K562 (cell line): ENCODE results near the gene CNTRL. TPM values are rescaled to one million over a fixed set of nuclear protein-coding genes. Genes with fewer than 3 reads are reported as not detected.

Source experiments
- ARID2 ChIP-seq: fragments of 450-650 bp; IDR thresholded peaks from 2 replicates; pipeline ENCODE4 v1.6.1; 2017; ENCODE audit warnings: antibody characterized with exemption, mild to moderate bottlenecking
- CBX1 ChIP-seq: sonication (generic); IDR thresholded peaks from 2 replicates; pipeline ENCODE4 v1.6.1; 2016; ENCODE audit warnings: antibody characterized with exemption, low read depth, mild to moderate bottlenecking
- CBX3 ChIP-seq, 2 experiments: IDR thresholded peaks; 1 replicate in 1 of 2; 2 replicates in 1 of 2; pipeline ENCODE4 v1.6.1; 2012; ENCODE audit warnings: inconsistent platforms in 2 of 2, low read length in 2 of 2, borderline replicate concordance in 1 of 2, control low read depth in 1 of 2
- CCAR2 ChIP-seq: fragments of 200-400 bp; formaldehyde crosslinking; IDR thresholded peaks from 2 replicates; pipeline ENCODE4 v1.6.1; 2017; ENCODE audit warnings: mild to moderate bottlenecking, low read depth, low read length
- E2F4 ChIP-seq: sonication (generic); formaldehyde crosslinking; IDR thresholded peaks from 2 replicates; pipeline ENCODE4 v1.8.0; 2022; ENCODE audit warnings: mild to moderate bottlenecking, low read depth, missing genetic modification reagents
- ETV5 ChIP-seq: sonication (generic); formaldehyde crosslinking; IDR thresholded peaks from 2 replicates; pipeline ENCODE4 v1.4.0; 2020; ENCODE audit warnings: low read depth, mild to moderate bottlenecking, missing genetic modification reagents
- HDAC2 ChIP-seq: fragments of 450-650 bp; IDR thresholded peaks from 2 replicates; pipeline ENCODE4 v1.6.1; 2016; ENCODE audit warnings: mild to moderate bottlenecking
- MAFG ChIP-seq: fragments of 450-650 bp; conservative IDR thresholded peaks from 2 replicates; pipeline ENCODE4 v1.6.1; 2016; ENCODE audit warnings: missing genetic modification characterization, missing compliant biosample characterization
- SMAD1 ChIP-seq: fragments of 150-350 bp; IDR thresholded peaks from 2 replicates; pipeline ENCODE4 v1.6.1; 2014; ENCODE audit warnings: low read length, low read depth; ENCODE audit not compliant: partially characterized antibody
- SOX6 ChIP-seq: fragments of 450-650 bp; IDR thresholded peaks from 2 replicates; pipeline ENCODE4 v1.6.1; 2014; ENCODE audit warnings: mild to moderate bottlenecking
- STAG1 ChIP-seq: sonication (generic); formaldehyde crosslinking; IDR thresholded peaks from 2 replicates; pipeline ENCODE4 v1.5.0; 2020; ENCODE audit warnings: missing genetic modification reagents, borderline replicate concordance
- TBL1XR1 ChIP-seq, 2 experiments: IDR thresholded peaks; 2 replicates each; pipeline ENCODE4 v1.6.1; 2012; ENCODE audit warnings: improper control_type of control experiment in 2 of 2, low read length in 2 of 2, mild to moderate bottlenecking in 1 of 2
- XRCC5 ChIP-seq: fragments of 200-400 bp; formaldehyde crosslinking; IDR thresholded peaks from 2 replicates; pipeline ENCODE4 v1.6.1; 2017; ENCODE audit warnings: low read depth, mild to moderate bottlenecking, low read length
- ZFP36 ChIP-seq: fragments of 150-350 bp; IDR thresholded peaks from 2 replicates; pipeline ENCODE4 v1.6.1; 2018; ENCODE audit warnings: low read length, low read depth; ENCODE audit not compliant: partially characterized antibody
- ZNF384 ChIP-seq: IDR thresholded peaks from 2 replicates; pipeline ENCODE4 v1.6.1; 2012; ENCODE audit warnings: low read depth, low read length, improper control_type of control experiment
- ZNF639 ChIP-seq, 2 experiments: fragments of 200-800 bp in 1 of 2; sonication (Bioruptor generic) in 1 of 2; sonication (generic) in 1 of 2; formaldehyde crosslinking in 1 of 2; IDR thresholded peaks in 1 of 2; conservative IDR thresholded peaks in 1 of 2; 2 replicates each; pipeline versions ENCODE4 v1.5.0 to v1.6.1; 2016 to 2020; ENCODE audit warnings: missing compliant biosample characterization in 1 of 2, missing genetic modification characterization in 1 of 2, missing genetic modification reagents in 1 of 2
- polyA plus RNA-seq, 8 experiments: library from polyadenylated mRNA; depleted of rRNA in 4 of 8; stranded (reverse) in 5 of 8; unstranded in 3 of 8; fragments of >200 nt; fragmentation: Nextera tagmentation in 2 of 8; fragmentation: Illumina TruSeq in 1 of 8; extraction: Ambion mirVana in 2 of 8; extraction: Trizol in 1 of 8; gene quantifications; 2 replicates each; pipeline versions ENCODE4 v1.2.1 to v1.2.3, GENCODE V29; 2011 to 2014; ENCODE audit warnings: inconsistent platforms in 1 of 8, missing spikeins in 1 of 8
- total RNA-seq, 7 experiments: library from RNA; depleted of rRNA in 6 of 7; stranded (reverse); fragments of >200 nt in 6 of 7; fragmentation: Illumina TruSeq in 2 of 7; extraction: Trizol in 2 of 7; gene quantifications; 2 replicates each; pipeline versions ENCODE4 v1.2.1 to v1.2.3, GENCODE V29; 2011 to 2021; ENCODE audit warnings: low replicate concordance in 1 of 7
- TF ChIP-seq, protein P1 (sequence below): fragments of 450-650 bp; IDR thresholded peaks from 2 replicates; pipeline ENCODE4 v1.6.1; 2016; ENCODE audit warnings: mild to moderate bottlenecking
- TF ChIP-seq, protein P2 (sequence below), 2 experiments: fragments of 450-650 bp; IDR thresholded peaks; 2 replicates each; pipeline ENCODE4 v1.6.1; 2018; ENCODE audit warnings: mild to moderate bottlenecking in 2 of 2, low read depth in 1 of 2; ENCODE audit not compliant: partially characterized antibody in 2 of 2

The CNTRL gene
- total and polyA plus RNA-seq, 9 of the 15 experiments (the other 6 are each of a cell fraction or from before 2014, with no cell fraction given): 9.2 to 28.9 (median 20.5) TPM

GRCh38 chr9:121213136-121213806 lies 138.5 kb downstream of the CNTRL start (continued):
- TF ChIP-seq ZNF639 (CRISPR knock-in tag; conservative IDR thresholded peaks at IDR 0.05 in 1 of 2, IDR thresholded peaks at IDR 0.05 in 1 of 2) (peak in 1 of 2 experiments; percentile 46; a peak in 1 of 4 replicates), ZFP36 (peak; percentile 57), MAFG (tag) (no peak), ETV5 (CRISPR knock-in tag) (0 out of 2 replicates have a peak, but pooled peaks have one; percentile 52), CBX3 (IDR thresholded peaks at IDR 0.05; ENCODE audit: borderline replicate concordance in 1 of 2, low read length in 2 of 2) (peak in 1 of 2 experiments; percentile 60; a peak in 1 of 3 replicates), STAG1 (CRISPR knock-in tag) (peak; percentile 71; the same call in 1 of the 2 replicates), XRCC5 (peak; percentile 89), SMAD1 (peak; percentile 38), HDAC2 (0 out of 2 replicates have a peak, but pooled peaks have one; percentile 9), ZNF384 (peak; percentile 39; the same call in 1 of the 2 replicates), ARID2 (peak; percentile 80; the same call in 1 of the 2 replicates), TBL1XR1 (IDR thresholded peaks at IDR 0.05; ENCODE audit: low read length in 2 of 2) (peak in 1 of 2 experiments; percentile 26; a peak in 1 of 4 replicates), CBX1 (no peak), SOX6 (peak; percentile 55), E2F4 (CRISPR knock-in tag) (no peak), CCAR2 (no peak)
- TF ChIP-seq, protein P1, sequence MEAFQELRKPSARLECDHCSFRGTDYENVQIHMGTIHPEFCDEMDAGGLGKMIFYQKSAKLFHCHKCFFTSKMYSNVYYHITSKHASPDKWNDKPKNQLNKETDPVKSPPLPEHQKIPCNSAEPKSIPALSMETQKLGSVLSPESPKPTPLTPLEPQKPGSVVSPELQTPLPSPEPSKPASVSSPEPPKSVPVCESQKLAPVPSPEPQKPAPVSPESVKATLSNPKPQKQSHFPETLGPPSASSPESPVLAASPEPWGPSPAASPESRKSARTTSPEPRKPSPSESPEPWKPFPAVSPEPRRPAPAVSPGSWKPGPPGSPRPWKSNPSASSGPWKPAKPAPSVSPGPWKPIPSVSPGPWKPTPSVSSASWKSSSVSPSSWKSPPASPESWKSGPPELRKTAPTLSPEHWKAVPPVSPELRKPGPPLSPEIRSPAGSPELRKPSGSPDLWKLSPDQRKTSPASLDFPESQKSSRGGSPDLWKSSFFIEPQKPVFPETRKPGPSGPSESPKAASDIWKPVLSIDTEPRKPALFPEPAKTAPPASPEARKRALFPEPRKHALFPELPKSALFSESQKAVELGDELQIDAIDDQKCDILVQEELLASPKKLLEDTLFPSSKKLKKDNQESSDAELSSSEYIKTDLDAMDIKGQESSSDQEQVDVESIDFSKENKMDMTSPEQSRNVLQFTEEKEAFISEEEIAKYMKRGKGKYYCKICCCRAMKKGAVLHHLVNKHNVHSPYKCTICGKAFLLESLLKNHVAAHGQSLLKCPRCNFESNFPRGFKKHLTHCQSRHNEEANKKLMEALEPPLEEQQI: peak; percentile 33; the same call in 1 of the 2 replicates
- TF ChIP-seq, protein P2, sequence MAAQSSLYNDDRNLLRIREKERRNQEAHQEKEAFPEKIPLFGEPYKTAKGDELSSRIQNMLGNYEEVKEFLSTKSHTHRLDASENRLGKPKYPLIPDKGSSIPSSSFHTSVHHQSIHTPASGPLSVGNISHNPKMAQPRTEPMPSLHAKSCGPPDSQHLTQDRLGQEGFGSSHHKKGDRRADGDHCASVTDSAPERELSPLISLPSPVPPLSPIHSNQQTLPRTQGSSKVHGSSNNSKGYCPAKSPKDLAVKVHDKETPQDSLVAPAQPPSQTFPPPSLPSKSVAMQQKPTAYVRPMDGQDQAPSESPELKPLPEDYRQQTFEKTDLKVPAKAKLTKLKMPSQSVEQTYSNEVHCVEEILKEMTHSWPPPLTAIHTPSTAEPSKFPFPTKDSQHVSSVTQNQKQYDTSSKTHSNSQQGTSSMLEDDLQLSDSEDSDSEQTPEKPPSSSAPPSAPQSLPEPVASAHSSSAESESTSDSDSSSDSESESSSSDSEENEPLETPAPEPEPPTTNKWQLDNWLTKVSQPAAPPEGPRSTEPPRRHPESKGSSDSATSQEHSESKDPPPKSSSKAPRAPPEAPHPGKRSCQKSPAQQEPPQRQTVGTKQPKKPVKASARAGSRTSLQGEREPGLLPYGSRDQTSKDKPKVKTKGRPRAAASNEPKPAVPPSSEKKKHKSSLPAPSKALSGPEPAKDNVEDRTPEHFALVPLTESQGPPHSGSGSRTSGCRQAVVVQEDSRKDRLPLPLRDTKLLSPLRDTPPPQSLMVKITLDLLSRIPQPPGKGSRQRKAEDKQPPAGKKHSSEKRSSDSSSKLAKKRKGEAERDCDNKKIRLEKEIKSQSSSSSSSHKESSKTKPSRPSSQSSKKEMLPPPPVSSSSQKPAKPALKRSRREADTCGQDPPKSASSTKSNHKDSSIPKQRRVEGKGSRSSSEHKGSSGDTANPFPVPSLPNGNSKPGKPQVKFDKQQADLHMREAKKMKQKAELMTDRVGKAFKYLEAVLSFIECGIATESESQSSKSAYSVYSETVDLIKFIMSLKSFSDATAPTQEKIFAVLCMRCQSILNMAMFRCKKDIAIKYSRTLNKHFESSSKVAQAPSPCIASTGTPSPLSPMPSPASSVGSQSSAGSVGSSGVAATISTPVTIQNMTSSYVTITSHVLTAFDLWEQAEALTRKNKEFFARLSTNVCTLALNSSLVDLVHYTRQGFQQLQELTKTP (IDR thresholded peaks at IDR 0.05; ENCODE audit: low read depth in 1 of 2, partially characterized antibody in 2 of 2): peak in 1 of 2 experiments; percentile 18
